ENCODE data around the gene CHST8.

Gene CHST8

GRCh38 chr19:33665776-33666595 is 44.2 kb downstream of the CHST8 start:
- no peaks in the 10 kb centered on the region for H3K36me3 ChIP-seq (ENCODE audit: control insufficient read depth, insufficient read depth, low read length)
- no peak for TF ChIP-seq CTCF (IDR thresholded peaks at IDR 0.05; ENCODE audit: insufficient read depth, low read length, poor library complexity, severe bottlenecking)
- H3K27me3 ChIP-seq (replicated peaks; ENCODE audit: control insufficient read depth, insufficient read depth, low read length) = no peaks in the 10 kb centered on the region; the same call in 1 of the 2 replicates
- no peak for DNase-seq (ENCODE audit: extremely low read depth, insufficient read length)
- H3K4me3 ChIP-seq (replicated peaks; ENCODE audit: low read depth, low read length) = no peak overlapping the region

DNA sequence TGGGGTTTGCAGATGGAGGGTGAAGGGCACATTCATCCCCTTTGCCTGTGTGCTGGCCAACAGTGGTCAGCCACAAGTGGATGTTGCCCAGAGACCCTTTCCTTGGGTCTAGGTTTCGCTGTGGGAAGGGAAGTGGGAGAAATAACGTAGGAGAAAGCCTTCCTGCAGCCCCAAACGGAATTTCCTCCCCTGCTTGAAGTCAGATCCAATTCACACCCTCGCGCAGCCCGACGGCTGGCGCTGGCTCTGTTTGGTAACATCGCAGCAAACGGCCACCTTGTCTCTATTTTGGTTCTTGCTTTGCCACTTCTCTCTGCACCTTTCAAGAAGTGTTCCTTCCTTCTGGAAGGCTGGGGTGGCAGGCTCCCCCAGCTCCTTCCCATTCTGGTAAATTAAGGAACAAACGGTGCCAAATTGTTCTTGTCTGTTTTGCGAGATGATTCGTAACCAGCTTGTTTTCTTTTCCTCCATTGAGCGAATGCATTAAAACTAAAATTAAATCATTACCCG is 45.4 kb downstream of the CHST8 start:
- Histone ChIP-seq H3K27me3 (replicated peaks; ENCODE audit: control insufficient read depth, insufficient read depth, low read length) (peaks cover 1% of the 10 kb centered on the region), H3K36me3 (ENCODE audit: control insufficient read depth, insufficient read depth, low read length) (no peaks in the 10 kb centered on the region), H3K4me3 (replicated peaks; ENCODE audit: low read depth, low read length) (no peak overlapping the region)
- TF ChIP-seq CTCF (IDR thresholded peaks at IDR 0.05; ENCODE audit: insufficient read depth, low read length, poor library complexity, severe bottlenecking) = no peak
- DNase-seq (ENCODE audit: extremely low read depth, insufficient read length) = no peak

DNA sequence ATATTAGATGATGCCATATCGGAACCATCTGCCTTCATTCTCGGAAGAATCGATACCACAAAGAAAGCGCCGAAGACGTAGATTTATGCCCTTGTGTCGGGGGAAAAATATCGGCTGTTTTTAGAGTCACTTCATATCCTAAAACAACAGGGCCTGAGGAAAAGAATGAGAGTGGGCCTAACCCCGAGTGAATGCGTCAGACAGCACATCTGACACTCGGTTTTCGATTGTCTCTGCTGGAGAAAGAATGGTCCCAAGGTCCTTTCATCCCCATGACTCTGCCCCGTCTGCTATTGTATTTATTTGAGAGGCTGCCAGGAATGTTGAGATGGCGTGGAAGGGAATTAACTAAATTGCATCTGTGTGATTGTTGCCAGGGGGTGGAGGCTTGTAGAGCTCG is 46.1 kb downstream of the CHST8 start:
- DNase-seq (ENCODE audit: extremely low read depth, insufficient read length) = no peak
- peaks cover 1% of the 10 kb centered on the region for H3K27me3 ChIP-seq (replicated peaks; ENCODE audit: control insufficient read depth, insufficient read depth, low read length)
- TF ChIP-seq CTCF (IDR thresholded peaks at IDR 0.05; ENCODE audit: insufficient read depth, low read length, poor library complexity, severe bottlenecking) = no peak
- H3K36me3 ChIP-seq (ENCODE audit: control insufficient read depth, insufficient read depth, low read length) = no peaks in the 10 kb centered on the region
- no peak overlapping the region for H3K4me3 ChIP-seq (replicated peaks; ENCODE audit: low read depth, low read length)

DNA sequence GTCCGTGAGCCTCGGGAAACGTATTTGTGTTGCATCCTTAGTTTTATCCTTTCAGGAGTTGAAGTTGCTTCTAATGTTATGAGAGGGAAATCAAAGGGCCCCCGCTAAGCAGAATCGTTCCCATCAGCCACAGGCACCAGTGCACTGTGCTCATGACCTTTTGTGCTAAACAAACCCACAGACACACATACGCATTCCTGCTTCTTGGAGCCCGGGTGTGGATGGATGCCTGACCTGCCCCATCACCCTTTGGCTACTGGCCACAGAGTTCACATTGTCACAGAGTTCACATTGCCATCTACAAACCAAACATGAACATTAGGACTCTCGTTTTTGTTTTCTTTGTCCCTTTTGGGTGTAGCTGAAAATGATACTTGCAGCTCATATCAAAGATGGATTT is 47.2 kb downstream of the CHST8 start:
- H3K4me3 ChIP-seq (replicated peaks; ENCODE audit: low read depth, low read length) = no peak overlapping the region
- peaks cover 1% of the 10 kb centered on the region for H3K27me3 ChIP-seq (replicated peaks; ENCODE audit: control insufficient read depth, insufficient read depth, low read length)
- no peak for DNase-seq (ENCODE audit: extremely low read depth, insufficient read length)
- no peaks in the 10 kb centered on the region for H3K36me3 ChIP-seq (ENCODE audit: control insufficient read depth, insufficient read depth, low read length)
- no peak for TF ChIP-seq CTCF (IDR thresholded peaks at IDR 0.05; ENCODE audit: insufficient read depth, low read length, poor library complexity, severe bottlenecking)

DNA sequence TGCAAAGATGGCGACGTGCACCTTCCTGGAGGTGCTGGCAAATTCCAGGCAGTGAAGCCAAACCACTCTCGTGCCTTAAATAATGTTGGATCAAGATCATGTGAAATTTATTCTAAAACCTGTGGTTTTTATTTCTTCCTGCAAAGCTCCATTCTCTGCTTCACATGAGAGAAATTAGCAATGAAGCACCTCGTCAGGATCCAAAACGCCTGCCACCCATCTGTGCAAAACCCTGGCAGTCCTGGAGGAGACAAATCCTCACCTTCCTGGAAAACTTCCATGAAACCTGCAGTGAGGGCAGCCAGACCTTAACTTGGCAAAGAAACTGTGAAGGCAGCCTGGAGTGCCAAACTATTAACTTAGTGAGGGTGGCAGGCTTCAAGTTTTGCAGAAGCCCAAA is 47.6 kb downstream of the CHST8 start:
- TF ChIP-seq CTCF (IDR thresholded peaks at IDR 0.05; ENCODE audit: insufficient read depth, low read length, poor library complexity, severe bottlenecking) = no peak
- peaks cover 1% of the 10 kb centered on the region for H3K27me3 ChIP-seq (replicated peaks; ENCODE audit: control insufficient read depth, insufficient read depth, low read length)

More for the DNA sequence above, 47.6 kb downstream of the CHST8 start:
- H3K36me3 ChIP-seq (ENCODE audit: control insufficient read depth, insufficient read depth, low read length) = no peaks in the 10 kb centered on the region
- no peak for DNase-seq (ENCODE audit: extremely low read depth, insufficient read length)
- H3K4me3 ChIP-seq (replicated peaks; ENCODE audit: low read depth, low read length) = no peak overlapping the region

Measured in GM06990 (cell line).